ENCODE measurements around the gene DKK3. TPM values are rescaled to one million over a fixed set of nuclear protein-coding genes. Genes with fewer than 3 reads are reported as not detected.

Gene DKK3
- total and polyA plus RNA-seq, 4 donors, result 250 to 938 (median 392) TPM

- DNase-seq, result no peak
- intact Hi-C loops (cut with DNase I), result no loop called here
- peaks cover 8 to 15% of the 10 kb centered on the region in 2 donors for H3K4me1 ChIP-seq (ENCODE audit: control insufficient read depth in 1 of 2, insufficient read depth in 2 of 2, low read length in 2 of 2)
- no peaks in the 10 kb centered on the region for H3K27me3 ChIP-seq (ENCODE audit: control insufficient read depth in 1 of 2, insufficient read depth in 2 of 2, low read length in 1 of 2)
- no peaks in the 10 kb centered on the region for H3K9me3 ChIP-seq (ENCODE audit: control insufficient read depth, low read length)
- H3K36me3 ChIP-seq (ENCODE audit: control insufficient read depth in 1 of 2, insufficient read depth in 2 of 2, low read length in 1 of 2), result no peaks in the 10 kb centered on the region
- no peak overlapping the region for H3K4me3 ChIP-seq (ENCODE audit: low read length in 2 of 2)
- no peak overlapping the region for H3K27ac ChIP-seq (ENCODE audit: low read depth in 1 of 2, low read length in 2 of 2)
- no peak for ATAC-seq (ENCODE audit: low FRiP score)
These were observed 7.1 kb upstream of the DKK3 start for GRCh38 chr11:12015486-12015885.

DNA sequence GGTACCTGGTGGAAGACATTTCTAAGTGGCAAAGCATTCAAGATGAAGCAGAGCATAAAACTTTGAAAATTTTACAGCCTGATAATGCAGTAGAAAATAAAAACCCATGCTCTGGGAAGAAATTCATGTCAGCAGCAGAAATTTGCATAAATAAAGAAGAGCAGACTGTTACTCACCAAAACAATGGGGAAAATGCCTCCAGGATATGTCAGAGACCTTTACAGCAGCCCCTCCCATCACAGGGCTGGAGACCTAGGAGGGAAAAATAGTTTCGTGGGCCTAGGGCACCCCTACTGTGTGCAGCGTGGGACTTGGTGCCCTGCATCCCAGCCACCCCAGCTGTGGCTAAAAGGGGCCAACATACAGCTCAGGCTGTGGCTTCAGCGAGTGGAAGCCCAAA, 5.4 kb upstream of the DKK3 start:
- 92 to 97% methylated on average over 3 of the region's 3 CpGs for WGBS, 2 donors
- intact Hi-C loops (cut with DNase I), result no loop called here
- Histone ChIP-seq H3K27me3 (ENCODE audit: control insufficient read depth in 1 of 2, insufficient read depth in 2 of 2, low read length in 1 of 2) (no peaks in the 10 kb centered on the region), H3K36me3 (ENCODE audit: control insufficient read depth in 1 of 2, insufficient read depth in 2 of 2, low read length in 1 of 2) (no peaks in the 10 kb centered on the region), H3K4me3 (ENCODE audit: low read length in 2 of 2) (no peak overlapping the region), H3K27ac (ENCODE audit: low read depth in 1 of 2, low read length in 2 of 2) (no peak overlapping the region), H3K9me3 (ENCODE audit: control insufficient read depth, low read length) (no peaks in the 10 kb centered on the region), H3K4me1 (ENCODE audit: control insufficient read depth in 1 of 2, insufficient read depth in 2 of 2, low read length in 2 of 2) (peaks cover 6% of the 10 kb centered on the region in 2 donors)
- no peak for ATAC-seq (ENCODE audit: low FRiP score)
- no peak for DNase-seq

DNA sequence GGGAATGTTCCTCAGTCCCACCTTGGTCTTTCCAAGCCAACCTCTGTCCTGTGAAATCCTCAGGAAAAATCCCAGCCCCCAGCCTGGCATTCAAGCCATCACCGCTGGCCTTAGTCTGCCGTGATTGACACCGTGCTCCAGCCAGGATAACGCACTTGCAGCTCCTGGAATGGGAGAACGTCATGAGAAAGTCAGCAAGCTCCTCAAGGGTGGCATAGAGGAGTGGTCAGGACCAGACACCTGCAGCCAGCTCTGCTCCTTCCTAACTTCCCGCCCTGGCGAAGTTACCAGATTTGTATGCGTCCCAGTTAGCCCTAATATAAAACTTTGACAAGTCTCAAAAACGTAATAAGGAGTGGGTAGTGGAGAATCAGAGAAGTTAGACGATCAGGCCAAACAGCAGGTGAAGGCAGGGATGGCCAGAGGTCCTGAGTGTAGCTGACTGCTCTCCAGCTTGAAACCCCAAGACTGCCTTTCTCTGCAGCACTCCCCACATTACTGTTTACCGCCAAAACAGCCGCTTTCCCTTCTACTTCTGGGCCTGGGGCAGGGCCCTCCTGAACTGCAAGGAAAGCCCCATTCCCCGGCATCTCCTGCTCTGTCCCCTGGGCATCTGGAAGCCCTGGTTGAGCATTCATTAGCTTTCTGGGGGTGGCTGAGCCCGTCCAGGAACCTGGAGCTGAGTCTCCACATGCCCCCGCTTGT, 1.3 kb upstream of the DKK3 start:
- Histone ChIP-seq H3K36me3 (ENCODE audit: control insufficient read depth in 1 of 2, insufficient read depth in 2 of 2, low read length in 1 of 2) (no peaks in the 10 kb centered on the region), H3K27ac (ENCODE audit: low read depth in 1 of 2, low read length in 2 of 2) (peak overlapping the region in 1 of 2 donors; percentile 62), H3K4me3 (ENCODE audit: low read length in 2 of 2) (peak overlapping the region in 1 of 2 donors; percentile 75), H3K27me3 (ENCODE audit: control insufficient read depth in 1 of 2, insufficient read depth in 2 of 2, low read length in 1 of 2) (no peaks in the 10 kb centered on the region), H3K9me3 (ENCODE audit: control insufficient read depth, low read length) (no peaks in the 10 kb centered on the region), H3K4me1 (ENCODE audit: control insufficient read depth in 1 of 2, insufficient read depth in 2 of 2, low read length in 2 of 2) (peaks cover 0 to 6% of the 10 kb centered on the region in 2 donors)
- no peak for ATAC-seq (ENCODE audit: low FRiP score)
- intact Hi-C loops (cut with DNase I), result loop anchor here (2.0 to 5.0 kb wide), 2 partner anchors 35 to 37 kb away; no protein-coding TSS in a partner anchor
- DNase-seq, result no peak
- 49 to 50% methylated on average over 15 of the region's 15 CpGs for WGBS, 2 donors

DNA sequence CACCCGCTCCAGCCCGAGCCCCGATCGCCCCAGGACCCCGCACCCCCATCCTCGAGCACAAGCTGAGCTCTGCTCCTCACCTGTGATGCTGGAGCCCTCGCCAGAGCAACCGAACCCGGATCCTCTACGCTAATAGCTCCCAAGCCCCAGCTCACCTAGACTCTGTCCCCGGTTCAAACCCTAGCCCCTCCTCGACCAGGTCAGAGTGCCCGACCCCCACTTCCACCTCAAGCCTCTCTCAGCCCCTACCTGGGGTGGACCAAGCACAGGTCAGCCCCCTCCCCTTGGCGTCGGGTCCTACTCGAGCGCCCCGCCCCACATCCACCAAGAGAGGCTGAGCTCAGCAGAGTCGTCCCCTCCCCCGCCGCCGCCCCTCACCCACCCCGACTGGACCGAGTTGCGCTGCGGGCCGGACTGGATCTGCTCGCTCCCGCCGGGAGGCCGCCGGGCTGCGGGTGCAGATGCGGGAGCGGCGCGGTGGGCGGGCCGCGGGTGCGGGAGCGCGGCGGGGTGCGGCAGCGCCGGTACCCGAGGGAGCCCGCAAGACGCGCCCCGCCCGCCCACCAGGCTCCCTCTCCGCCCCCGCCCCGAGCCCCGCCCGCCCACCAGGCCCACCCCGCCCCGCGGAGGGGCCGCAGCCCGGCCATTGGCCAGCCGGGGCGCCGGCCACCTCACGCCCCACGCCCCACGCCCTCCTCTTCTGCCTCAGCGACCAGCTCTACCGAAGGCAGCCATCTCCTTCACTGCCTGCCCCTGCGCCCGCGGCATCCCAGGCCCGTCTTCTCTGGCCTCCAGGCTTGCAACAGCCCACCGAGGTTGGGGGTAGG, 577 bp upstream of the DKK3 start:
- 0 to 1% methylated on average over 62 to 76 of the region's 76 CpGs for WGBS, 2 donors
- Histone ChIP-seq H3K4me1 (ENCODE audit: control insufficient read depth in 1 of 2, insufficient read depth in 2 of 2, low read length in 2 of 2) (peaks cover 0 to 6% of the 10 kb centered on the region in 2 donors), H3K9me3 (ENCODE audit: control insufficient read depth, low read length) (no peaks in the 10 kb centered on the region), H3K27ac (ENCODE audit: low read depth in 1 of 2, low read length in 2 of 2) (peak overlapping the region; percentile 62 to 71), H3K4me3 (ENCODE audit: low read length in 2 of 2) (peak overlapping the region; percentile 75 to 80), H3K27me3 (ENCODE audit: control insufficient read depth in 1 of 2, insufficient read depth in 2 of 2, low read length in 1 of 2) (no peaks in the 10 kb centered on the region), H3K36me3 (ENCODE audit: control insufficient read depth in 1 of 2, insufficient read depth in 2 of 2, low read length in 1 of 2) (no peaks in the 10 kb centered on the region)
- peak; percentile 64 for ATAC-seq (ENCODE audit: low FRiP score)
- intact Hi-C loops (cut with DNase I), result loop anchor here (2.0 to 5.0 kb wide), 2 partner anchors 34 to 37 kb away; no protein-coding TSS in a partner anchor
- peak; percentile 78 to 85 for DNase-seq

DNA sequence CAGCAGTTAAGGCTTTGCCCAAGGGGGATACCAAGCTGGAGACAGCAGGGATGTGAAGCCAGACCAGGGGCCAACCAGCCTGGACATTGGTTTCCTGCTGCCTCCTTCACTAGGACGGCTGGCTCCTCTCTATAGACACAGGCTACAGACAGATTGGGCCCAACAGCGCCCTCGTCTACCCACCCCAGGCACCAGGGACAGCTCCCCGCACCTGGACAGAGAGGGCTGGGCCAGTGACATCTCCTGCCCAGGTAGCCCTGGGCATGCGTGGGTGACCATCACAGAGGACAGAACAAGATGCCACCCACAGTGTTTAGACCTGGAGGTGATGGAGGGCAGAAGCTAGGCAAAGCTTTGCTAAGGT, 1.2 kb downstream of the DKK3 start:
- no peak for DNase-seq
- intact Hi-C loops (cut with DNase I), result loop anchor here in 1 of 2 donors (5.0 kb wide), 1 partner anchor 35 kb away; no protein-coding TSS in a partner anchor
- no peak for ATAC-seq (ENCODE audit: low FRiP score)
- WGBS, 2 donors, result 58 to 64% methylated on average over 5 of the region's 5 CpGs
- H3K4me1 ChIP-seq (ENCODE audit: control insufficient read depth in 1 of 2, insufficient read depth in 2 of 2, low read length in 2 of 2), result peaks cover 3 to 6% of the 10 kb centered on the region in 2 donors
- H3K36me3 ChIP-seq (ENCODE audit: control insufficient read depth in 1 of 2, insufficient read depth in 2 of 2, low read length in 1 of 2), result no peaks in the 10 kb centered on the region
- peak overlapping the region in 1 of 2 donors; percentile 75 for H3K4me3 ChIP-seq (ENCODE audit: low read length in 2 of 2)
- no peaks in the 10 kb centered on the region for H3K27me3 ChIP-seq (ENCODE audit: control insufficient read depth in 1 of 2, insufficient read depth in 2 of 2, low read length in 1 of 2)
- no peaks in the 10 kb centered on the region for H3K9me3 ChIP-seq (ENCODE audit: control insufficient read depth, low read length)
- peak overlapping the region in 1 of 2 donors; percentile 9 for H3K27ac ChIP-seq (ENCODE audit: low read depth in 1 of 2, low read length in 2 of 2)

DNA sequence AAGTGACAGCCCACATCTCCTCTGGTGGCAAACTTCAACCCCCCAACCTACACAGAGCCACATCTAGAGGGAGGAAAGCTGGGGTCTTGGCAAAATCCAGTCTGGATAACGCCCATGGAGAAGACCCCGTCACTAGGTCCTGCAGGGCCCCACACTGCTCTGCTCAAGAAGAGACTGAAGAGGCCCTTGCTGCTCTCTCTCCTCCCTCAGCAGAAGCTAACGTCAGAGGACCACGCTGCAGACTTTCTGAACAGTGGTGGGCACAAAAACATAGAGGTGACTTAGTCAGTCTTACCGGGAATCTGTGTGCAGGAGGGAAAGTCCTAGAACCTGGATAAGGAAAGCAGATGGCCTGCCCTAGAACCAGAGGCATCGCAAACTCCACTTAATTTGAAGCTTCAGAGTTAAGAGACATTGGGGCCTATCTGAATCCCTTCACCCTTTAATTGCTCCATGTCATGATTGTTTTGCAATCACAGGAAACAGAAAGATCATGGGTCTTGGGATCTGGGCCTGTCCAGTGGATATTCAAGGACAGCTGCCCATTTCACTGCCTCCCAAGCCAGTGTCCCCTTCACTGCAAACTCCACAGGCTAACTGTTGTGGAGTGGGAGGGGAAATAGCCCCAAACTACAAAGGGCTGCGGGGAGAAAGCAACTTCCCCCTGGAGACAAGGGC, 1.7 kb downstream of the DKK3 start:
- Histone ChIP-seq H3K36me3 (ENCODE audit: control insufficient read depth in 1 of 2, insufficient read depth in 2 of 2, low read length in 1 of 2) (peaks cover 0 to 1% of the 10 kb centered on the region in 2 donors), H3K4me3 (ENCODE audit: low read length in 2 of 2) (no peak overlapping the region), H3K27me3 (ENCODE audit: control insufficient read depth in 1 of 2, insufficient read depth in 2 of 2, low read length in 1 of 2) (no peaks in the 10 kb centered on the region), H3K27ac (ENCODE audit: low read depth in 1 of 2, low read length in 2 of 2) (peak overlapping the region in 1 of 2 donors; percentile 28), H3K4me1 (ENCODE audit: control insufficient read depth in 1 of 2, insufficient read depth in 2 of 2, low read length in 2 of 2) (peaks cover 3 to 6% of the 10 kb centered on the region in 2 donors), H3K9me3 (ENCODE audit: control insufficient read depth, low read length) (no peaks in the 10 kb centered on the region)
- WGBS, 2 donors, result 75 to 79% methylated on average over 7 of the region's 7 CpGs
- intact Hi-C loops (cut with DNase I), result loop anchor here in 1 of 2 donors (5.0 kb wide), 1 partner anchor 34 kb away; no protein-coding TSS in a partner anchor
- ATAC-seq (ENCODE audit: low FRiP score) (no peak), DNase-seq (no peak)

DNA sequence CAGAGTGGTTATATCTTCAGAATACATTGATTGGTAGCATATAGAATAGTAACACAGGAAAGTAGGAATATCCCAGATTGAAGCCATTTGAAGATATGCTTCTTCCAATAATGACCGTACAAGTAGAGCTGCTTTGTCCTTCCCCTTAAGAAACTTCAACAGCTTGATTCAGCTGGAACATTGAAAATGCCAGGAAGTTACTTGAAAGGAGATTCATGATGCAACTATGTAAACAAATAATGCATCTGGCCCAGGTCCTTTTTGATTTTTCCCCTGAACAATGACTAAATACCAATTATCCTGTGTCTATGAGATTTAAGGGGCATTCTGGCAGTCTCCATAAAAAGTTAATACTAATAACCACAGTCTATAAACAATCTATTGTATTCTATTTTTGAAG, 3.0 kb downstream of the DKK3 start:
- Histone ChIP-seq H3K27me3 (ENCODE audit: control insufficient read depth in 1 of 2, insufficient read depth in 2 of 2, low read length in 1 of 2) (no peaks in the 10 kb centered on the region), H3K36me3 (ENCODE audit: control insufficient read depth in 1 of 2, insufficient read depth in 2 of 2, low read length in 1 of 2) (peaks cover 4 to 5% of the 10 kb centered on the region in 2 donors), H3K4me1 (ENCODE audit: control insufficient read depth in 1 of 2, insufficient read depth in 2 of 2, low read length in 2 of 2) (peaks cover 3 to 6% of the 10 kb centered on the region in 2 donors), H3K4me3 (ENCODE audit: low read length in 2 of 2) (no peak overlapping the region), H3K27ac (ENCODE audit: low read depth in 1 of 2, low read length in 2 of 2) (no peak overlapping the region), H3K9me3 (ENCODE audit: control insufficient read depth, low read length) (no peaks in the 10 kb centered on the region)
- DNase-seq (no peak), ATAC-seq (ENCODE audit: low FRiP score) (no peak)
- intact Hi-C loops (cut with DNase I), result loop anchor here in 1 of 2 donors (5.0 kb wide), 1 partner anchor 33 kb away; no protein-coding TSS in a partner anchor
- WGBS, 2 donors, result 27 to 36% methylated on average over 1 of the region's 1 CpG

GRCh38 chr11:12005061-12005460, 3.4 kb downstream of the DKK3 start:
- no peak for ATAC-seq (ENCODE audit: low FRiP score)
- no peaks in the 10 kb centered on the region for H3K9me3 ChIP-seq (ENCODE audit: control insufficient read depth, low read length)
- intact Hi-C loops (cut with DNase I), result loop anchor here in 1 of 2 donors (5.0 kb wide), 1 partner anchor 33 kb away; no protein-coding TSS in a partner anchor
- H3K4me1 ChIP-seq (ENCODE audit: control insufficient read depth in 1 of 2, insufficient read depth in 2 of 2, low read length in 2 of 2), result peaks cover 3 to 6% of the 10 kb centered on the region in 2 donors
- WGBS, 2 donors, result 11 to 16% methylated on average over 4 of the region's 4 CpGs
- H3K36me3 ChIP-seq (ENCODE audit: control insufficient read depth in 1 of 2, insufficient read depth in 2 of 2, low read length in 1 of 2), result peaks cover 4 to 5% of the 10 kb centered on the region in 2 donors
- no peaks in the 10 kb centered on the region for H3K27me3 ChIP-seq (ENCODE audit: control insufficient read depth in 1 of 2, insufficient read depth in 2 of 2, low read length in 1 of 2)
- DNase-seq, result no peak
- no peak overlapping the region for H3K4me3 ChIP-seq (ENCODE audit: low read length in 2 of 2)
- peak overlapping the region in 1 of 2 donors; percentile 23 for H3K27ac ChIP-seq (ENCODE audit: low read depth in 1 of 2, low read length in 2 of 2)

All from aorta (tissue), 5 donors.